OCI-LY7 (cell line): ENCODE measurements around the gene LZTR1.

Experiments used
- CTCF ChIP-seq: fragments of 200-600 bp; sonication (generic); conservative IDR thresholded peaks from 2 replicates; pipeline ENCODE4 v1.5.1; 2014; ENCODE audit warnings: mild to moderate bottlenecking, antibody characterized with exemption, low read length, moderate library complexity, mixed read lengths
- EZH2phosphoT487 ChIP-seq: fragments of 200-600 bp; sonication (generic); IDR thresholded peaks from 2 replicates; pipeline ENCODE4 v1.6.1; 2018; ENCODE audit warnings: low read depth, borderline replicate concordance, mild to moderate bottlenecking, mixed run types, antibody characterized with exemption, low read length, moderate library complexity, mixed read lengths

- TF ChIP-seq CTCF, result no peak
- TF ChIP-seq EZH2phosphoT487, result no peak
Measured at GRCh38 chr22:20997536-20998257, 15.6 kb downstream of the LZTR1 start.
